A549 treated with dexamethasone at 1 μM for 4 hours (cell line): ENCODE measurements around the gene ZMYM3. TPM values are rescaled to one million over a fixed set of nuclear protein-coding genes. Genes with fewer than 3 reads are reported as not detected.

ENCODE experiments used
- total RNA-seq: library from RNA; stranded (reverse); fragments of 200-300 nt; extraction: Qiagen RNA extraction; gene quantifications from 5 replicates; pipeline ENCODE4 v1.2.3, GENCODE V29; 2022

Gene ZMYM3
- total RNA-seq: 10.6 to 14.5 TPM (median 12.9 TPM) in 5 replicates

GRCh38 chrX:71254092-71254963 is at the start of gene ZMYM3:
Gene ZMYM3, minus strand, starts transcription at chrX:71254140. Its CDS starts 885 bp downstream, at chrX:71253255.

GRCh38 chrX:71301195-71301924 is 47.4 kb upstream of the ZMYM3 start, which contains the start of gene ITGB1BP2:
Gene ITGB1BP2, plus strand, starts transcription at chrX:71301750. Its CDS starts 57 bp downstream, at chrX:71301807.

GRCh38 chrX:71283403-71284143 is 29.6 kb upstream of the ZMYM3 start, which contains the start of gene NONO:
Gene NONO, plus strand, starts transcription at chrX:71283635. Its CDS starts 7,003 bp downstream, at chrX:71290638.

GRCh38 chrX:71222929-71223328 is 31.0 kb downstream of the ZMYM3 start, which contains the start of gene GJB1:
Gene GJB1, plus strand, starts transcription at chrX:71223224. Its CDS starts 484 bp downstream, at chrX:71223708.

Other genes starting within 250 kb of the ZMYM3 start
- gene SNX12, start 185.8 kb downstream of the ZMYM3 start, total RNA-seq: 72.3 to 83.0 TPM (median 76.9 TPM) in 5 replicates
- gene FOXO4, start 158.3 kb downstream of the ZMYM3 start, total RNA-seq: 1.1 to 1.7 TPM (median 1.4 TPM) in 5 replicates
- not detected in 5 replicates for gene CXorf65, start 147.4 kb downstream of the ZMYM3 start, total RNA-seq
- gene IL2RG, start 142.6 kb downstream of the ZMYM3 start, total RNA-seq: 0.06 to 0.25 TPM (median 0.16 TPM) in 5 replicates
- gene MED12, start 135.5 kb downstream of the ZMYM3 start, total RNA-seq: 7.5 to 13.5 TPM (median 12.5 TPM) in 5 replicates
- gene NLGN3, start 109.3 kb downstream of the ZMYM3 start, total RNA-seq: 0.70 to 1.5 TPM (median 1.0 TPM) in 5 replicates
- gene GJB1, start 30.9 kb downstream of the ZMYM3 start, total RNA-seq: 0.05 to 0.08 TPM (median 0.06 TPM) in 3 of 5 replicates, not detected in the others
- gene NONO, start 29.5 kb upstream of the ZMYM3 start, total RNA-seq: 299 to 478 TPM (median 464 TPM) in 5 replicates
- gene ITGB1BP2, start 47.6 kb upstream of the ZMYM3 start, total RNA-seq: 0.48 to 1.1 TPM (median 0.94 TPM) in 5 replicates
- 13.8 to 19.1 TPM (median 17.7 TPM) in 5 replicates for gene TAF1, start 112.2 kb upstream of the ZMYM3 start, total RNA-seq